ENCODE results near the gene FBXO22.

DNA sequence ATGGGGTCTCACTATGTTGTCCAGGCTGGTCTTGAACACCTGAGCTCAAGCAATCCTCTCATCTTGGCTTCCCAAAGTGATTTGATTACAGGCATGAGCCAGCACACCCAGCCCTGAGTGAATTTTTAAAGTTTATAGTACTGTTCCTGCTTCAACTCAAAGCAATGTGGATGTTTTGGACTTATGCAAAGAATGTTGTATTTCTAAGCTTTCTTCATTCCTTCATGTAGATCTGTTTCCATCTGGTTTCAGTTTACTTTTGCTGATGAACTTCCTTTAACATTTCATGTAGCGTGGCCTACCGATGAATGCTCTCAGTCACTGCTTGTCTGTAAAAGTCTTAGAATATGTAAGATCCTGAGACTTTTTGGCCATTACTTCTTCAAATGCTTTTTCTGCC, 85.4 kb downstream of the FBXO22 start:
- TF ChIP-seq, protein P1, sequence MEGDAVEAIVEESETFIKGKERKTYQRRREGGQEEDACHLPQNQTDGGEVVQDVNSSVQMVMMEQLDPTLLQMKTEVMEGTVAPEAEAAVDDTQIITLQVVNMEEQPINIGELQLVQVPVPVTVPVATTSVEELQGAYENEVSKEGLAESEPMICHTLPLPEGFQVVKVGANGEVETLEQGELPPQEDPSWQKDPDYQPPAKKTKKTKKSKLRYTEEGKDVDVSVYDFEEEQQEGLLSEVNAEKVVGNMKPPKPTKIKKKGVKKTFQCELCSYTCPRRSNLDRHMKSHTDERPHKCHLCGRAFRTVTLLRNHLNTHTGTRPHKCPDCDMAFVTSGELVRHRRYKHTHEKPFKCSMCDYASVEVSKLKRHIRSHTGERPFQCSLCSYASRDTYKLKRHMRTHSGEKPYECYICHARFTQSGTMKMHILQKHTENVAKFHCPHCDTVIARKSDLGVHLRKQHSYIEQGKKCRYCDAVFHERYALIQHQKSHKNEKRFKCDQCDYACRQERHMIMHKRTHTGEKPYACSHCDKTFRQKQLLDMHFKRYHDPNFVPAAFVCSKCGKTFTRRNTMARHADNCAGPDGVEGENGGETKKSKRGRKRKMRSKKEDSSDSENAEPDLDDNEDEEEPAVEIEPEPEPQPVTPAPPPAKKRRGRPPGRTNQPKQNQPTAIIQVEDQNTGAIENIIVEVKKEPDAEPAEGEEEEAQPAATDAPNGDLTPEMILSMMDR (optimal IDR thresholded peaks at IDR 0.05 in 1 of 3, IDR thresholded peaks at IDR 0.05 in 1 of 3, conservative IDR thresholded peaks at IDR 0.05 in 1 of 3; ENCODE audit: extremely low read depth in 1 of 3, insufficient read depth in 2 of 3, low read length in 3 of 3), result no peak
- no peak for TF ChIP-seq EZH2 (IDR thresholded peaks at IDR 0.05; ENCODE audit: low read length)

Measured in keratinocyte (primary cell).